Retina (tissue), 1 donor: ENCODE measurements around the gene CD2AP.
"Not testable (repeated sequence)": the region's sequence is repeated elsewhere in the genome, so short reads cannot be mapped to it uniquely, and the experiment has no call there.

ENCODE experiments used
- DNase-seq: peaks from one replicate; pipeline ENCODE4 v3.0.0-alpha.2; 2016

CD2AP gene

GRCh38 chr6:47477497-47478232 is at the start of gene CD2AP:
Gene CD2AP, plus strand, starts transcription at chr6:47477789. Its CDS starts 456 bp downstream, at chr6:47478245.
- DNase-seq, result peak; percentile 95

DNA sequence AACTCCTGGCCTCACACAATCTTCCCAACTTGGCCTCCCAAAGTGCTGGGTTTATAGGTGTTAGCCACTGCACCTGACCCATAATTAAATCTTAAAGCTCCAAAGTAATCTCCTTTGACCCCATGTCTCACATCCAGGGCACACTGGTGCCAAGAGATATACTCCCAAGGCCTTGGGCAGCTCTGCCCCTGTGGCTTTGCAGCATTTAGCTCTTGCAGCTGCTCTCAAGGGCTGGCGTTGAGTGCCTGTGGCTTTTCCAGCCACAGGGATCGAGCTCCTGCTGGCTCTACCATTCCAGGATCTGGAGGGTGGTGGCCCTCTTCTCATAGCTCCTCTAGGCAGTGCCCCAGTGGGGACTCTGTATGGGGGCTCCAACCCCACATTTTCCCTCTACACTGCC is 49.3 kb upstream of the CD2AP start:
- no peak for DNase-seq

DNA sequence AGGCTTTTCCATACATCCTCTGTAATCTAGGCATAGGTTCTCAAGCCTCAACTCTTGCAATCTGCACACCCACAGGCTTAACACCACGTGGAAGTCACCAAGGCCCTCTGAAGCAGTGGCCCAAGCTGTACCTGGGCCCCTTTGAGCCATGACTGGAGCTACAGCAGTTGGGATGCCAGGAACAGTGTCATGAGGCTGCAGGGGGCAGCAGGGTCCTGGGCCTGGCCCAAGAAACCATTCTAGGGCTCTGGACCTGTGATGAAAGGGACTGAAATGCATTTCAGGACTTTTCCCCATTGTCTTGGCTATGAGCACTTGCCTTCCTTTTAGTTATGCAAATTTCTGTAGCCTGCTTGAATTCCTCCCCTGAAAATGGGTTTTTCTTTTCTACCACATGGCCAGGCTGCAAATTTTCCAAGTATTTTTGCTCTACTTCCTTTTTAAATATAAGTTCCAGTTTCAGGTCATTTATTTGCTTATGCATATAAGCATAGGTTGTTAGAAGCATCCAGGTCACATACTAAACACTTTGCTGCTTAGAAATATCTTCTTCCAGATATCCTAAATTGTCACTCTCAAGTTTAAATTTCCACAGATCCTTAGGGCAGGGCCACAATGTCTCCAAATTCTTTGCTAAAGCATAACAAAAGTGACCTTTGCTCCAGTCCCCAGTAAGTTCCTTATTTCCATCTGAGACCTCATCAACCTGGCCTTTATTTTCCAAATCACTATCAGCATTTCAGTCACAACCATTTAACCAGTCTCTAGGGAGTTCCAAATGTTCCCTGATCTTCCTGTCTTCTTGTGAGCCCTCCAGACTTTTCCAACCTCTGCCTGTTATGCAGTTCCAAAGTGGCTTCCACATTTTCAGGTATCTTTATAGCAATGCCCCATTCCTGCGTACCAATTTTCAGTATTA is 48.6 kb upstream of the CD2AP start:
- DNase-seq, result no peak

DNA sequence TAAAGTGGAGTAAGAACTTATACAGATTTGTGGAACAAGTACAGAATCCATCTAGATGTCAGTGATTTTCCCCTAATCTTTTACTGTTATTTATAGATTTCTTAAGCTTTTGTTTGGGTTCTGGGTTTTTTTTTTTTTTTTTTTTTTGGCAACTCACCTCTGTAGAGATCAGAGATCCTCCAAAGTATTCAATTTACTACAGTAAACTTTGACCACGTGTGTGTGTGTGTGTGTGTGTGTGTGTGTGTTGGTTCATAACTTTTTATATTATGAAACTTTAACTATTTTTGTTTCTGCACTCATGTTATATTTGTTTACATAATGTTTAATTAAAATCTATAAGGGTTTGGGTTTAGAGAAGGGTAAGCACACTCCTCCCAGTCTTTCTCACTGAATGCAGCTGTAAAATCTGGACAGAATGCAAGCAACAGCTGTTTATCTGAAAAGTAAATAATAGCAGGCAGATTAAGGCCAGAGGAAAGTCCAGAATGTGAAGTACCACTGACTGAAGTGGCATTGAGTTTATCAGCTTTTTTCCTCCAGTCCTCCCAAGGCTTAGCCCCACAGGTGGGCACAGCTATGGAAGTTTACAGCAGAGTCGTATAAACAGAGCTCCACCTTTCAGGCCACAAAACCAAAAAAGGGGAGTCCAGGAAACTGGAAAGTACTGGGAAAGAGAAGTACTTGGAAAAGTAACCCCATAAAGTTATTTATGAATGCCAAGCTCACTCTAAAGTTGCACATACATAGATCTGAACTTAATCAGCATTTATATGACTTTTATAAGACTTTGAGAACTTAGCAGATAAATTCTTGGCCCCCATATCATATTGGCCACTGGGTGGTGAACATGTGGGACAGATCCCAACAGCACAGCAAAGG is 43.0 kb upstream of the CD2AP start:
- no peak for DNase-seq

GRCh38 chr6:47435254-47435612 is 42.4 kb upstream of the CD2AP start:
- no peak for DNase-seq

DNA sequence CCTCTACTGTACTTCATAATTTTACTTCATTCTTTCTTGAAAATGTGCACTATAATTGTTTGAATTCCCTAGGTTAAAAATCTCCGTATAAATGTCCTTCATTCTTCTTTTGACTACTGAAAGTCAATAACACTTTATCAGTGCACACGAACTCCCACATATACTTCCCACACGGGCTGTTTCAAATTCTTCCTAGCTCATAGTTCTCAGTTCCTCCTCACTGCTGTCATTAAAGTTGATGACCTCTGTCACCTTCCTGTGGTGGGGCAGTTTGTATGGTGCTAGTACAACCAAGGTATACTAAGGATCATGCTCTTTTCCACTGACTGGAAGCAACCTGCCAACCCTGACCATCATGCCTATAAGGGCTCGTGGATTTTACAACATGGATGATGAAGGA is 40.0 kb upstream of the CD2AP start:
- DNase-seq, result no peak

GRCh38 chr6:47438481-47439347 is 38.9 kb upstream of the CD2AP start:
- no peak for DNase-seq

DNA sequence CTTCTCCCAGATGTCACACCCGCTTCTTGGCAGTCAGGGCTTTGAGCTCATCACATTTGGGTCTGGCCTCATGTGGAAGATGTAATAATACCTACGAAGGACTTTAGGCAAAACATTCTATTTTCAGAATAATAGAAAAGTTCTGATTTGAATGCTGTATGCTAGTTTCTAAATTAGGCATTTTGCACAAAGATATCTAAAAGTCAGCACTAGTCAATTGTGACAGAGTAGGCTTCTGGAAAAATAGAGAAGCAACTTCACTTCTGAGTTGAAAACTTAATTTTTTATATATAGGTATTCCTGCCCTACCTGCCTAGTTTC is 38.3 kb upstream of the CD2AP start:
- no peak for DNase-seq

GRCh38 chr6:47440719-47441118 is 36.9 kb upstream of the CD2AP start:
- DNase-seq, result no peak

DNA sequence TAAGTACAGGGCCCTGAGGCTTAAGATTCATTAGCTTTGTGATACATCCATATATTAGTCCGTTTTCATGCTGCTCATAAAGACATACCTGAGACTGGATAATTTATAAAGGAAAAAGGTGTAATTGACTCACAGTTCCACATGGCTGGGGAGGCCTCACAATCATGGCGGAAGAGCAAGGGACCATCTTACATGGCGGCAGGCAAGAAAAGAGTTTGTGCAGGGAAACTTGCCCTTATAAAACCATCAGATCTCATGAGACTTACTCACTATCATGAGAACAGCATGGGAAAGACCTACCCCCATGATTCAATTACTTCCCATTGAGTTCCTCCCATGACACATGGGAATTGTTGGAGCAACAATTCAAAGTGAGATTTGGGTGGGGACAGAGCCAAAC is 32.6 kb upstream of the CD2AP start:
- DNase-seq, result not testable (repeated sequence)

DNA sequence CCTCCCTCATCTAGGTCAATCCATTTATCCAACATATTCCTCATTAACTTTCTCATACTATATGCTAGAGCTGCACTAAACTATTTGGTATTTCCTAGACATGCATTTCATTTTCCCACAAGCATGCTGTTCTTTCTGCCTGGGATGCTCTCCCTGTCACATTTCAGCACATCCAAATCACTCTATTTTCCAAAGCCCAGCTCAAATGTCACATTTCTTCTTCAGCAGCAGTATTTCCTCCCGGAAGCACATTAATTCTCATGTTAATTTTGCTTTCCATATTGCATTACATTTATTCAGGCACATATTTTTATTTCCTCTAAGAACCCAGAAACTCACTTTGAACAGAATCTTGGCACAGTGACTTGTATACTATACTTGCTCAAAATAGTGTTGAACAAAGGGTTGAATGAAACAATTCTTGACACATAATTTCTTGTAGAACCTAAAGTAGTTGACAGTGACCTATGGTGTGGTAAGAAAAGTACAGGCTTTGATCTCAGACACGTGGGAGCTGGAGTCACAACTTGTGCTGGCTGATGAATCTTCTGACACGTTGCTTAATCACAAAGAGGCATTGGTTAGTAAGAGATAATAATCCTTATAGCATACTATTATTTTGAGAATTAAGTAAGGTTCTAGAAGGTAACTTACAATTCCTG is 30.8 kb upstream of the CD2AP start:
- DNase-seq, result no peak

GRCh38 chr6:47447722-47448121 is 29.9 kb upstream of the CD2AP start:
- DNase-seq, result no peak

- DNase-seq, result no peak
Observed at GRCh38 chr6:47451162-47451561, 26.4 kb upstream of the CD2AP start.

DNA sequence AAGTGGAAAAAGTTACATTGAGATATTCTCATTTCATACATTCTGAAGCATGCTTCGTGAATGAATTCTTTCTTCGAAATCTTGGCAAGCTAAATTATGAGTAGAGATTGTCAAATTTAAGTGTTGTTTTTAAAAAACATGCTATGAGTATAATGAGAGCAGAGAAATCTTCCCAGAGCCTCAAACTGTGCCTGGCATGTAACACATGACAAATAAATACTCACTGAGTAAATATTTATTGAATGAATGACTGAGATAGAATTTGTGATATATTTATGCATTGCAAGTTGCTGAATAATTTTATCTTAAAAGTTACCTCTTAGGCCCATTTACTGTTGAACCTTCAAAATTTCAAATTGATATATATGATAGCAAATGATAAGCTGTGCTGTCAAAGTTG is 24.7 kb upstream of the CD2AP start:
- no peak for DNase-seq

GRCh38 chr6:47453372-47453936 is 24.1 kb upstream of the CD2AP start:
- DNase-seq, result no peak

DNA sequence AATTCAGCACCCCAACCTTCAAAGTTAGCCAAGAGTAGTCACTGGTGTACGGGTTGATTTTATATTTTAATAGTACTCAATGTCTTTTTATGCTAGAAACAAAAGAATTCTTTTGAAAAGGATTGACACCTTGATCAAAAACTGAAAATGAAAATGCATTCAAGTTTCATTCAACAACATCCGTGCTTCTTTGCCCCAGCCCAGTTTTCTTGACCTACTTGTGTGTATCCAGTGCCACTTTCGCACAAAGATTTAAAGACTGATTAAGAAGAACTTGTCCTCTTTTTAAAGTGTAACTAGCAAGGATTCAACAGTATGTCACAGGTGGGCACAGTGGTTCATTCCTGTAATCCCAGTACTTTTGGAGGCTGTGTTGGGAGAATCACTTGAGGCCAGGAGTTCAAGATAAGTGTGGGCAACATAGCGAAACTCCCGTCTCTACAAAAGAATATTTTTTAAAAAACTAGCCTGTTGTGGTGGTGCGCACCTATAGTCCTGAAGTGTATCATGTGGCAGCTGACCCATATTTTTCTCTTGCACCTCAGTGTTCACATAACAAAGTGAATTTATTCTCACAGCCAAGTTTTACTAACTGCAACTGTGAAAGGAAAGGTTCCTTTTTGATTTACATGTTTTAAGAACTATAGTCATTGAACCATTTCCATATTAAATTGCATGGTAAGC is 22.7 kb upstream of the CD2AP start:
- no peak for DNase-seq

- no peak for DNase-seq
Observed at GRCh38 chr6:47455533-47456209, 21.9 kb upstream of the CD2AP start.

- no peak for DNase-seq
Observed at GRCh38 chr6:47456536-47456975, 21.0 kb upstream of the CD2AP start.

DNA sequence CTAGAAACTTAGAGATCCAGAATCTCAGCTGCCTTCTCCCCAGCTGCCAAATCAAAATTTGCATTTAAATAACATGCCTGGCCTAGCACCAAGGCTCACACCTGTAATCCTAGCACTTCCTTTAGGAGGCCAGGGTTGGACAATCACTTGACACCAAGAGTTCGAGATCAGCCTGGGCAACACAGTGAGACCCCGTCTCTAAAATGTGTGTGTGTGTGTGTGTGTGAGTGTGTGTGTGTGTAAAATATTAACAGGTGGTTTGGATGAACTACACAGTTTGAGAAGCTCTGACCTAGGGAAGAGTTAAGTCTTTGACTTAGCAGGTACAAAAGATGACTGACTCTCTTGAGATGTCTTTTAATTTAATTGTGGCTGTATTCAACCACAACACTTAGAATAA is 20.2 kb upstream of the CD2AP start:
- DNase-seq, result no peak

- no peak for DNase-seq
Observed at GRCh38 chr6:47464052-47464451, 13.5 kb upstream of the CD2AP start.
